HL-60/S4 treated with retinoic acid at 250 ng/mL for 4 days and 3 days (cell line): ENCODE data around the gene SMYD2.

Experiments used
- in situ Hi-C: fragments of 300-500 bp; cut with MboI; formaldehyde crosslinking; loops from 2 replicates; pipeline ENCODE4 v1.7.0; 2022; ENCODE audit warnings: low sequenced_read_pairs

SMYD2 gene

DNA sequence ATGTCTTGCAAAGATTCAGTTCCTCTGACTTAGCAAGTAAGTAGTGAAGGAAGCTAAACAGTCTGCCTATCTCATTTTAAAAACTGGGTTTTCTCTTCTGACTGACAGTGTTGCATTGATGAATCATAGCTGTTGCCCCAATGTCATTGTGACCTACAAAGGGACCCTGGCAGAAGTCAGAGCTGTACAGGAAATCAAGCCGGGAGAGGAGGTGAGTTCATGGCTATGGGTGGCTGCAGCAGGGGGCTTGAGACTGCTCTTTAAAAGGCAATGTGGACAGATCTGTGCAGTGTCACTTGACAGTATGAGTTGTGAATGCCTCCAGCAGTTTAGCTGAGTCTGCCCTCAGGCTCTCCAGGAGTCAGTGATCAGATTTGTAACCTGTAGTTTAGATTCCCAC lies 46.6 kb downstream of the SMYD2 start:
- in situ Hi-C loops, result loop anchor here (10.0 kb wide), 1 partner anchor 113 kb away; no protein-coding TSS in a partner anchor

DNA sequence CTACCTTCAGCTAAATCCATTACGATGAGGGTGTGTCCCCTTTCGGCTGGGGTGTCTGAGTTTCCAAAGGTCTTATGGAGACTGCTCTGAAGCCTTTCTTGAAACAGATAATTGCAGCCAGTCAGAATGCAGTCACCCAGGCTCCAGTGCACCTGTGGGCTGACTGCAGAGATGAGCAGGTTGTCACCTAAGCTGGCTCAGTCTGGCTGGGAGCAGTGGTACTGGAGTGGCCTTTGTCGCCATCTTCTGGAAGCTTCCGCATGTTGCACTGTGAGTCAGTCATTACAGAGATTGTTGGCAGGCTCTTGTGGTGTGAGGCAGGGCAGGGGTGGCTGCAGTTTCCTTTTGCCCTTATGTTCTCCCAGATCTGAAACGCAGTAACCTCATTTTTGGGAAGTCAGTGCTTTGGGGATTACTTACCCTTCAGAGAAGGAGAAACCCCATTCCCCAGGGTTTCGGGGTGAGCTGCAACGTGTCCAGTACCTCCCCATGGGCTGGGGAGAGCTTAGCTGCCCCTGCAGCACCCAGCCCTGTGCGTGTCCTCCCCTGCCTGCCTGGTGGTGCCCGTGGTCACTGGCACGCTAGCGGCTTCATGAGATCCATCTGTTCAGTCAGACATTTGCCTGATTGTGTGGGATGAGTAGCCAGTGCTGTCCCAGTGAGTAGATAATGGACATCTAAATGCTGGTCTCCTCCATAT lies 48.0 kb downstream of the SMYD2 start:
- in situ Hi-C loops, result loop anchor here (10.0 kb wide), 1 partner anchor 114 kb away; no protein-coding TSS in a partner anchor

DNA sequence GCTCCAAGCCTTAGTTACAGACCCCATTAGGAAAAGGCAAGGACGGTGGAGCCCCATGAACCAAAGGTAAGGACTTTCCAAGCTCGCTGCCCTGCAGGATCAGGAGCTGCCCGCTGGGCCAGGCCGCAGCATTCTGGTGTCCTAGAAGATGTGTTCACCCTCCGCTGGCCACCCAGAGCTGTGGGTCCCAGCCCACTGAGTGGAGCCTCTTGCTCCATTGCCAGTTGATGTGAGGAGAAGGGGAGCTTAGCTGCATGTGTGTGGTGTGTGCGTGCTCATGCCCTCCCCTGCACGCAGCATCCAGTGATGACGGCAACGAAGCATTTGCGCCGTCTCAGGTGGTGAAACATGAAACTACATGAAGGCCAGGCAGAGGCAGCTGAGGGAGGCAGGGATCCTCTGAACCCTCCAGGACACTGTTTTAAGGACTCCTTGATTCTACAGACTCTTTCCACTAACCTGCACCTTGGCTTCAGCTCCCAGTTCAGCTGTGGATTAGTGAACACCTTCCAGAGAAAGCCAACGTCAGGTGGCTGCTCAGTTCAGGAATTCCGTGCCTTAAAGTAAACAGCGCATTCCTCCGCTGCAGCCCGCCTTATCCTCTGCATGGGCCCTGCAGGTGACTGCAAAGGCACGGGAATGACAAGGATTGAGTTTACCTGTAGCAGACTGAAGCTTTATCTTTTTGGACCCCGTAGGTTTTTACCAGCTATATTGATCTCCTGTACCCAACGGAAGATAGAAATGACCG lies 48.7 kb downstream of the SMYD2 start:
- in situ Hi-C loops, result loop anchor here (10.0 kb wide), 2 partner anchors 115 to 255 kb away; no protein-coding TSS in a partner anchor

DNA sequence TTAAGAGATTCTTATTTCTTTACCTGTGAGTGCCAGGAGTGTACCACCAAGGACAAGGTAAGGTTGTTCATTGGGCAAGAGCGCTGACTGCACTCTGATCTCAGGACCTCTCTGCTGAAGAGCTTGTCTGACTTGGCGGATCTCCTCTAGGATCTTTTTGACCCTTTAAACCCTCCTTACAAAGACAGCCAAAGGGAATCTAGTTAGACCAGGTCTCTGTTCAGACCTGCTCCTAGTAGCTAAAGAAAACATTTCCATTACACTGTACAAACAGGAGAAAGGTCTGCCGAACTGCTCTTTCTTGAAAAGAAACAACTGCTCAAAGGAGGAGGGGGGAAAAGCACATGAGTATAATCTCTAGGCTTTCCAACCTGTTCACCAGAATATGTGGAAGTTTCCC lies 49.3 kb downstream of the SMYD2 start:
- in situ Hi-C loops, result loop anchor here (10.0 kb wide), 1 partner anchor 255 kb away; no protein-coding TSS in a partner anchor

DNA sequence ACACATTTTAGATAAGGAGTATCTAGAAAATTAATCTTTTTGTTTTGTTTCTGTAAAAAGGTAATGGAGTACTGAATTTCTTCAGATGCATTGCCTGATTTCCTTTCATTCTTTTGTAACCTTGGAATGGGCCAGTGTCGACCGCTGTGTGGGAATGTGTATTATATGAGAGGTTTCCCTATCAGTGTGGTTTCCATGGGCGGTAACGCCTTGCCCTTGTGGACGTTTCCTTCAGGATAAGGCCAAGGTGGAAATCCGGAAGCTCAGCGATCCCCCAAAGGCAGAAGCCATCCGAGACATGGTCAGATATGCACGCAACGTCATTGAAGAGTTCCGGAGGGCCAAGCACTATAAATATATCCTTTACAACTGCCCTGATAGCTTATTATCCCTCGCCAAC lies 49.8 kb downstream of the SMYD2 start:
- in situ Hi-C loops, result loop anchor here (10.0 kb wide), 1 partner anchor 254 kb away; no protein-coding TSS in a partner anchor

DNA sequence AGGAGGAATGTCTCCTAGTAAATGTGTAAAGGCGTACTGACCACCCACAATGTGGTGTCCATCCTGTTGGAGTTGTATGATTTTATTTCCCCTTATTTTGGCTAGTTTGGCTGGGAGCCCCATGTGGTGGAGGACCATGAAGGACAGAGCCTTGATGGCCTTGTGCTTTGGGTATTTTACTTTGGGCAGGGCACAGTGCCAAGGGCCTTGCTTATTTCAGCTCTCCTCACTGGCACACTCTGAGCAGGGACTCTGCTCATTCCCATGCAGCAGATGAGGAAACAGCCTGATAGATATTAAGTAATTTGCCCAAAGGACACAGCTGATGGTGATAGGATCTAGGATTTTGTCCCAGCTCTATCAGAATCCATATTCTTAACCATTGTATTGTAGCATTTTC lies 50.2 kb downstream of the SMYD2 start:
- in situ Hi-C loops, result loop anchor here (10.0 kb wide), 1 partner anchor 254 kb away; no protein-coding TSS in a partner anchor

DNA sequence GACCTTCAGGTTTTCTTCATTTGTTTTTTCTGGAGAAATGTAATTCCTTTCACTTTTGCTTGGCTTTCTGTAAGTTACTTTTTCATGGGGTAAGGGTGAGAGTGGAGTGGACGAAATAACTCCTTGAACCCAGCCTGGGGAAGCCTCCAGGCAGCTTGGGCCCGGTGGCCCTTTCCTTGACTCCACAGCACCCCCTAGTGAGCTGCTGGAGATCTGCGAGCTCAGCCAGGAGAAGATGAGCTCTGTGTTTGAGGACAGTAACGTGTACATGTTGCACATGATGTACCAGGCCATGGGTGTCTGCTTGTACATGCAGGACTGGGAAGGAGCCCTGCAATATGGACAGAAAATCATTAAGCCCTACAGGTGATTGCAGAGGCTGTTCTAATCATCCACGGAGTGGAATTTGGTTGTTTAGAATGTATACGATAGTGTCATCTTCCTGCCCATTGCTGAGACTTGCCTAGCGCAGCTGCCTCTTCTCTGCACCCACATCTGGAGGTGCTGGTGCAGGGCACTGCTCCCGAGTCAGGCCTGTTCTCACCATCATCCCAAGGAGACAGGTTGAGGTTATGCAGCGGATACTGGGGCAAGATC lies 51.0 kb downstream of the SMYD2 start:
- in situ Hi-C loops, result loop anchor here (10.0 kb wide), 1 partner anchor 253 kb away; no protein-coding TSS in a partner anchor

DNA sequence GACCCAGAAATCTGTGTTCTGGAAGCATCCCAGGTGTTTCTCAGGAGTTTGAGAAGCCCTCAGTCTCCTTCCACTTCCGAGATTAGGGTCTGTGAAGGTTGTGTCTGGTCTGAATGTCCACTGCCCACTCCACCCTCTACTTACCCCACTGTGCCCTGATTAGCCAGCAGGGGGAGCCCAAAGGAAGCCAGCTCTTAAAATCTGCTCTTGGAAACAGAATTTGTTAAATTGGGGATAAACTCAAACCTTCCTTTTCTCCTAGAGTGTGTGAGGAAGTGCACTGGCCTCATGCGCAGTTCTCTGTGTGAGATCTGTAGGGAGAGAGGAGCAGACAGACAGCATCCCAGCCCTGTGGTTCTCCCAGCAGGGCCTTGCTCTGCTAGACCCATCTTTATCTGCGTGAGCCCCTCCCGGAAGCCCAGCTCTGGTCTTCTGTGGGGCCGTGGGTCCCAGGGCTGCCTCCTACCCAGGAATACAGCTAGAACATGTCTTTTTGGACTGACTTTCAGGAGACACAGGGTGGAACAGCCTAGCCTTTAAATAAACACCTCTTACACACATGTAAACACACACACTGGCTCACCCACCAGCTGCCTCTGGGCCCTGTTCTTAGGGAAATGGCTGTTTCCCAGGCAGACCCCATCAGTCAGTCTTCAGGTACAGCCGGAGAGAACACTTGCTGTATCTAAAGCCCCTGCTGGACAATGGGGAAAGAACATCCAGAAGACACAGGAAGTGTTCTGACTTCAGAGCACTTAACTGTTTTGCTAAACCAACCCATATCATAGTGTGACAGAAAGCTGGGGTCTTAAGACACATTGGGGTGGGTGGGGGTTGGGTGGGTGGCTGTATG lies 52.2 kb downstream of the SMYD2 start:
- in situ Hi-C loops, result loop anchor here (10.0 kb wide), 1 partner anchor 252 kb away; no protein-coding TSS in a partner anchor

DNA sequence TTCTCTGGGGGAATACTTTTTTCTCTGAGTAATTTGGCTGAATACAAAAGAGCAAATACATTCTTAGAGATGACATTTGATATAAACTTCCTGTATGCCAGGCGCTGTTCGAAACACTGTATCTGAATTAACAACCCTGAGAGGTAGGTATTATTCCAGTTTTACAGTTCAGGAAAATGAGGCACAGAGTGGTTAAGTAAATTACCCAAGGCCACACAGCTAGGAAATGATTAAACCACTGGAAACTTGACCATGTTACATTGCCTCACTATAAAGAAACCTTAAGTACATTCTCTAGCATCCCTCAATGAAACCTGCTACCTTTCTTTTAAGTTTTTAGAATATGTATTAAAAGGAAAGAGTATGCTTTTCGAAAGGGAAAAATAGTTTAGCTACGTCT lies 54.6 kb downstream of the SMYD2 start:
- in situ Hi-C loops, result loop anchor here (10.0 kb wide), 1 partner anchor 249 kb away; no protein-coding TSS in a partner anchor

DNA sequence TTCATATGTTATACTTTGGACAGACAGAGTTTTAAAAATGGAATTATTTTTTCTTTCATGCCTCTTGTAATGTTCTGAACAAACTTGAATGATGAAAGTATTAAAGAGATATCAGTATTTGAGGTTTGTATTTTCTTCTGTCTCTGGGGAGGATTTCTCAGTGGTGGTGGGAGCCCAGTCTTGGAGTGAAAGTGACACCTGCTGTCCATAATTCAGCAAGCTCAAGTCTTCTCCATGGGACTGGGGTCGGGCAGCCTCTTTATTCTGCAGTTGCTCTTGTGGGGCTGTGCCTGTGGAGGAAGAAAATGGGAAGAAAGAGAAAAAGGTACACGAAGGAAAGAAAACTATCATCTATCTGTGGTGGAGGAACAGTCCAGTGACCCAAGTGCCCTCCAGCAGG lies 56.1 kb downstream of the SMYD2 start:
- in situ Hi-C loops, result loop anchor here (10.0 kb wide), 1 partner anchor 248 kb away; no protein-coding TSS in a partner anchor

DNA sequence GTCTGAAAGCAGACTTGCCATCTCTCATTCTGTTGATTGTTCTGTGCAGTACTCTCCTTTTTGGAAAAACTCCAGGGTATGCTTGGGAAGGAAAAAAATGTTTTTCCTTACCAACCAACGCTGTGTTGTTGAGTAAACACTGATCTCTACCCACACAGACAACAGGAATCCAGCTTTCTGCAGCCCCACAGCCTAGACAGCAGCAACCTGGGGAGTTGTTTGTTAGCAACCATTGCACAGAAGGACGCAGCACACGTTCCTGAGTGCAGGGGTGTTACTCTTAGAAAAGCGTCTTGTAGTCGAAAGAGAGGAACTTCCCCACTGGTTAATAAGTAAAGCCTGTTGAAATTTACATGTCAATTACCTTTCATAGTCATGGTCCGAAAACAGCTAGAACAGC lies 56.6 kb downstream of the SMYD2 start:
- in situ Hi-C loops, result loop anchor here (10.0 kb wide), 1 partner anchor 247 kb away; no protein-coding TSS in a partner anchor

DNA sequence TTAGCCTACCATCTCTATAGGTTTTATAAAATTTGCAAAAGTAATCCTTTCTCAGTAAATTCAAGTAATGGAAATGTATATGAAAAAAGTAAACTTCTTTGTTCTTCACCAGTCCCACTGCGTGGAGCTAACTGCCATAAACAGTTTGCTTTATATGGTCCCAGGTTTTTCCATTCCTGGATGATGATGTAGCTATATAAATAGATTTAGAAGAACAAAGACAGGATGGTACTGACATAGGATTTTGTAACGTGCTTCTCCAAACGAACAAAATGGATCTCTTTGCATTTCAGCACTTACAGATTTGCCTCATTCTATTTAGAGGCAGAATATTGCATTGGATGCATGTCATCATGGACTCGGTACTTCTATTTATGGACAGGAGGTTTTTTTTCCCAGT lies 57.3 kb downstream of the SMYD2 start:
- in situ Hi-C loops, result loop anchor here (10.0 kb wide), 1 partner anchor 247 kb away; no protein-coding TSS in a partner anchor

DNA sequence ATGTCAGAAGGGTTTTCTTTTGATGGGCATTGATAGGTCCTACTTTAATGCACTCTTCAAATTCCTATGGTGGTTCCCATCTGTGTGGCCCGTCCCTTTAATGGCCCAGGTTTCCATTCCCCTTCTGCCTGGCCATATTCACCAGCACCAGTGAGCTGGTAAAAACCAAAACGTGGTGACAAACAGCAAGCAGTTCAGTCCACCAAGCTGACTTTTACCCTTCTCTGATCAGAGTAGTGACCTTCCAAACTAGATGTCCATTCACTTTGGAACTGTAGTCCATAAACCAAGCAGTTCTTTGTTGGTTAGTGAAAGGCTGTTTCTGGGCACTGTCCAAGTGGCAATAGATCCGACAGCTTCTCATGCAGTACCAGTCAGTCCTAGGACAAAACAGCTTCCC lies 60.5 kb downstream of the SMYD2 start:
- in situ Hi-C loops, result no loop called here

DNA sequence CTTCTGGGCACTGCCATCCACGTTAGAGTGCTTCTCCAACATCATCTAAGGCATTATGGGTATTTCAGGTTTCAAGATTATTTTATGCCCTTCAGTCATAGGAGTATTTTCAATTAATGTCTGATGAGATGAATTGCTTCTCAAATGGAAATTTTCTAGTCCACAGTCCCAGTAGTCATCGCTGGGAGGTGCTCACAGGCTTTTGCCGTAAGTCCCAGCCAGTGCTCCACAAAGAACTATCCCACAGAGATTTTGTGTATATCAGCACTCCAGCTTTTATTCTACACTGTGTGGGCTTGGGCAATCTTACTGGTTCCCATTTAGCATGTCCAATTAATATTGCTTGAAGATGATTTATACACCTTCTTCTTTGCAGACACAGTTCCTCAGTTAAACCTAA lies 61.0 kb downstream of the SMYD2 start:
- in situ Hi-C loops, result no loop called here

DNA sequence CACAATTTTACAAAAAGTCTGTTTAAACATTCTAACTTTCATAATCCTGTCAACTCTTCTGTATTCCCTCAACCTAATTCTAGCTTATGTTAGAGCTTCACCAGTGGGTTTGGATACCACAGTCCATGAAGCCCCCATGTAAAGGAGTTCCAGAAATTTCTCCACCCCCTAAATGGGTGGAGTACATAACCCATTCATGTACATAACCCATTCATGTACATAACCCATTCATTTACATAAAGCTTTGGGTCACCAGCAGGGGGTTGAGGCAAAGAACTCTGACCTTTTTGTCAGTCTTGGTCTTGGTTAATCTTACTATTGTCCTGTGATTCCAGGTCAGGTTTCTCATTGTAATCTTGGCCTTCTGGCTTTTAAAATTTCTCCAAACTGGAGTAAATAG lies 61.6 kb downstream of the SMYD2 start:
- in situ Hi-C loops, result no loop called here

DNA sequence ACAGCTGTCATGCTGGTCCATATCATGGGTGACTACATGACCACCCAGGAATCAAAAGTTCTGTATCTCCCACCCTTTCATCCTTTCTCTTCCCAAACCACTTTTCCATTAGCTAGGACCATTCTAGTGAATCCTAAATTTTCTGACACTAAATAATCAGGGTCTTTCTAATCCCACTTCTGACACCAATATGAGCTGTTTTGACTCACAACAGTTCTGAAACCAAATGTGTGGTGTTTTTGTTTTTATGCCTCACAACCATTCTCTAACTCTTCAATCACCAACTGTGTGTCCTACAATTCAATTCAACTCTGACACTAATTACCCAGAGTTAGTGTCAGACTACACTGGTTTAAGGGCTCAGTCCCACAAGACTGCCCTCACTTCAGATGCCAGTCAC lies 63.9 kb downstream of the SMYD2 start:
- in situ Hi-C loops, result no loop called here

DNA sequence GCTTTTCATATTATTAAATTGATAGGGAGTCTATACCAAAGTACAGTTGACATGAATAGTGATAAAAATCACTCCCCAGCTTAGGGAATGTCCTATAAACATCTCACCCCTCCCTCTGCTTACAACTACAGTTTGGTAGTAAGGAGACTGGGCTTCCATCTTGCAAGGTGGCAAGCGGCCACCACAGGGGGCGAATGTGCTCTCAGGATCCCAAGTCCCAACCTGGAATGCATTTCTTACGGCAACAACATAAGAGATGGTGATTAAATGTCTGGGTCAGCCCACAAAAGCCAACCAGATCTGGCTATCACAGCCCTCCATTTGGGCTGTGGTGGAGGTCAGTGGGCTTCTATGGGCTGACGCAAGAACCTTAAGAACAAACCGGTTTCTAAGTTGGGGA lies 68.0 kb downstream of the SMYD2 start:
- in situ Hi-C loops, result no loop called here

DNA sequence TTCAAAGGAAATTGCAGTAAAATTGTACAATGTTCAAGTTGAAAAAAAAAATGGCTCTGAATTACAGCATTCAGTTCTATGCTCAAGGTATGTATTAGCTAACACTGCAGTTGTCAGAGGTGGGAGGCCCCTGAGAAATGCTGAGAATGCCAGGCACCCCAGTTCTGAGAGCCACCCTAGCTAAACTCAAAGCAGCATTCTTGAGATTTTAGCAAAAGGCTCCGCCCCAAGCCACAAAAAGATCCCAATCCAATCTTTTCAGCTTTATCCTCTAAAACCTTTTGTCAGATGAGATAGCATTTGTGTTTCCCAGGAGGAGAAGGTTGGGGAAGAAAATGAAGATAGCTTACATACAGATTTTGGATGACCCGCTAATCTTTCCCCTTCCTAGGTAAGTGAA lies 68.8 kb downstream of the SMYD2 start:
- in situ Hi-C loops, result no loop called here

DNA sequence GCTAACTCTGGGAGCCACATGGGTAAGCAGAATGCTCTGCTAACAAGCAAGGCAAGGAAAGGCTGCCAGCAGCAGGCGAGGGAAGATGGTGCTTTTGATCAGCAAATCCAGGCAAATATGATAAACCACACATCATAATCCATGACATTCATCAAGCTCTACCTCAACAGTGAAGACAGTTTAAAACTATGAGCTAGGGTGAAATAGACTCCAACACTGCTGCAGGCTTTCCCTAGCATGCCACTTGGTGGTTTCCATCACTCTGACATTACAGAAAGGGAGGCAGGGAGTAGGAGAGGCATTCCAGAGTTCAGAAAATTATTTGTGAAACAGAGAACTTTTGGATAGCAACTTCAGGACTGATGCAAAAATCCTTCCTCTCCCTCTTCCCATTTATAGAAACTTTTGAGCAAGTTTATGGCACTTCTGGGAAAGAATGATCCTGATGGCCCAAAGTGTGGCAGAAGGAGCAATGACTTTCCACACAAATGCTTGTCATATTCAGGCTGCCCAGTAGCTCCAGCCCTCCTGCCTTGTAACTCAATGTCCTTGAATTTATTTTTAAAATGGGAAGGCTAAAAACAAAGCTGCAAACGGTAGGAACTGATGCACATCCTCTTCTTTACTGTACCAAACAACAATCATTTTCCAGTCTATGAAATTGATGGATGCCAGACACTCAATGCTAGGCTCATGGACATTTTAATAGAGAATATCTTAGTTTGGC lies 70.8 kb downstream of the SMYD2 start:
- in situ Hi-C loops, result no loop called here

DNA sequence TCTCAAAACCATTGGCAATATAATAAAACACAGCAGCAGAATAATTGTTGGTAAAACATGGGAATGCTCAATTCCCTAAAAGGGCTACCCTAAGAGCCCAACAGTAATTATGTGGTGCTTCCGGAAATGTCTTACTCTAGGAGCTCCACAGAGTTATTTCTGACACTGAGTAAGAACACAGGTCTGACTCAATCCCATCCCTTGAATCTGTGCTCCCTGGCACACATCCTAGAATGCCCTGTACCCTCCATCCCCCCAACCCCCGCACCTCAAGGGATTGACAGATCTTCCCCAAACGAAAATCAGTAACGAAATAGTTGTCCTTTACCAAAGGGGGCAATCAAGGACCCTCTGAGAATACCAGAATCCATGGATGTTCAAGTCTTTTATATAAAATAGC lies 71.9 kb downstream of the SMYD2 start:
- in situ Hi-C loops, result no loop called here
